Liver (tissue), 9 donors: ENCODE results near the gene AKT2. TPM values are rescaled to one million over a fixed set of nuclear protein-coding genes. Genes with fewer than 3 reads are reported as not detected.

Source experiments
- DNase-seq: peaks from one replicate; pipeline ENCODE4 v3.0.0-alpha.2; 2017; ENCODE audit warnings: low spot score
- H3K27ac ChIP-seq, 2 donors: one replicate each; pipeline ENCODE4 v1.7.0; 2013; ENCODE audit warnings: inconsistent platforms in 2 of 2, low read length in 2 of 2, control low read depth in 1 of 2, low read depth in 1 of 2, mild to moderate bottlenecking in 1 of 2
- H3K27me3 ChIP-seq, 4 donors: one replicate each; pipeline versions ENCODE4 v1.6.1 to v1.7.0; 2013; ENCODE audit warnings: low read length in 3 of 4, inconsistent platforms in 1 of 4, mild to moderate bottlenecking in 1 of 4, moderate library complexity in 1 of 4; ENCODE audit not compliant: control insufficient read depth in 4 of 4, insufficient read depth in 4 of 4
- H3K36me3 ChIP-seq, 4 donors: one replicate each; pipeline versions ENCODE4 v1.6.1 to v1.7.0; 2013; ENCODE audit warnings: low read length in 3 of 4, mild to moderate bottlenecking in 3 of 4, low read depth in 1 of 4, moderate library complexity in 1 of 4; ENCODE audit not compliant: control insufficient read depth in 4 of 4, insufficient read depth in 3 of 4
- H3K4me1 ChIP-seq, 4 donors: one replicate each; pipeline versions ENCODE4 v1.6.1 to v1.7.0; 2013; ENCODE audit warnings: low read length in 3 of 4, mild to moderate bottlenecking in 3 of 4, moderate library complexity in 1 of 4; ENCODE audit not compliant: control insufficient read depth in 4 of 4, insufficient read depth in 4 of 4
- H3K4me3 ChIP-seq, 3 donors: one replicate each; pipeline versions ENCODE4 v1.6.1 to v1.7.0; 2013; ENCODE audit warnings: low read length in 3 of 3, control low read depth in 1 of 3, low read depth in 1 of 3, mild to moderate bottlenecking in 1 of 3
- H3K9ac ChIP-seq, 2 donors: one replicate each; pipeline ENCODE4 v1.7.0; 2013; ENCODE audit warnings: low read length in 2 of 2, mild to moderate bottlenecking in 2 of 2, moderate library complexity in 2 of 2, control low read depth in 1 of 2, low read depth in 1 of 2
- H3K9me3 ChIP-seq, 4 donors: one replicate each; pipeline versions ENCODE4 v1.6.1 to v1.7.0; 2013; ENCODE audit warnings: low read length in 3 of 4; ENCODE audit not compliant: control insufficient read depth in 4 of 4
- ATF3 ChIP-seq: IDR thresholded peaks from 2 replicates; pipeline ENCODE4 v1.6.1; 2016; ENCODE audit warnings: antibody characterized with exemption
- CTCF ChIP-seq: fragments of 150-350 bp; IDR thresholded peaks from 2 replicates; pipeline ENCODE4 v1.5.1; 2017; ENCODE audit warnings: improper control_type of control experiment, low read depth, low read length; ENCODE audit not compliant: missing input control
- EGR1 ChIP-seq, 2 donors: IDR thresholded peaks; 2 replicates each; pipeline ENCODE4 v1.6.1; 2016 to 2018; ENCODE audit warnings: antibody characterized with exemption in 2 of 2, low read depth in 2 of 2
- FOXA1 ChIP-seq: IDR thresholded peaks from 2 replicates; pipeline ENCODE4 v1.6.1; 2016; ENCODE audit warnings: antibody characterized with exemption
- FOXA2 ChIP-seq: IDR thresholded peaks from 2 replicates; pipeline ENCODE4 v1.6.1; 2016; ENCODE audit warnings: antibody characterized with exemption
- GABPA ChIP-seq, 2 donors: IDR thresholded peaks in 1 of 2; conservative IDR thresholded peaks in 1 of 2; 2 replicates each; pipeline ENCODE4 v1.6.1; 2016; ENCODE audit warnings: antibody characterized with exemption in 2 of 2, mild to moderate bottlenecking in 1 of 2, moderate library complexity in 1 of 2
- HNF4G ChIP-seq: IDR thresholded peaks from 2 replicates; pipeline ENCODE4 v1.6.1; 2016; ENCODE audit warnings: antibody characterized with exemption
- JUND ChIP-seq, 2 donors: IDR thresholded peaks; 2 replicates each; pipeline ENCODE4 v1.6.1; 2016; ENCODE audit warnings: antibody characterized with exemption in 2 of 2
- RAD21 ChIP-seq, 2 donors: IDR thresholded peaks; 2 replicates each; pipeline ENCODE4 v1.6.1; 2016; ENCODE audit warnings: antibody characterized with exemption in 2 of 2, mild to moderate bottlenecking in 2 of 2
- RXRA ChIP-seq, 2 donors: IDR thresholded peaks; 2 replicates each; pipeline ENCODE4 v1.6.1; 2017 to 2018; ENCODE audit warnings: antibody characterized with exemption in 2 of 2, mild to moderate bottlenecking in 1 of 2
- TAF1 ChIP-seq: conservative IDR thresholded peaks from 2 replicates; pipeline ENCODE4 v1.6.1; 2016; ENCODE audit warnings: antibody characterized with exemption, mild to moderate bottlenecking
- YY1 ChIP-seq: IDR thresholded peaks from 2 replicates; pipeline ENCODE4 v1.6.1; 2016; ENCODE audit warnings: antibody characterized with exemption, mild to moderate bottlenecking
- ZBTB33 ChIP-seq: IDR thresholded peaks from 2 replicates; pipeline ENCODE4 v1.6.1; 2016; ENCODE audit warnings: antibody characterized with exemption
- WGBS: extraction: QIAGEN DNeasy Blood & Tissue Kit; methylation state at CpG from one replicate; pipeline ENCODE4 v1.1.7; 2013; 5-methylcytosine and 5-hydroxymethylcytosine counted together
- polyA plus RNA-seq, 2 donors: library from polyadenylated mRNA; stranded (reverse) in 1 of 2; unstranded in 1 of 2; fragments of 200-250 nt in 1 of 2; fragments of >200 nt in 1 of 2; fragmentation: Nextera tagmentation in 1 of 2; extraction: Ambion mirVana in 1 of 2; gene quantifications; one replicate each; pipeline versions ENCODE4 v1.2.1 to v1.2.3, GENCODE V29; 2013 to 2015
- total RNA-seq, 2 donors: library from RNA; depleted of rRNA; stranded (reverse); fragments of >200 nt; gene quantifications; one replicate each; pipeline ENCODE4 v1.2.3, GENCODE V29; 2014
- donor health status: healthy.
- donor health status: healthy.
- donor health status: healthy.
- donor health status: healthy.
- donor health status: healthy.

Gene AKT2
- total and polyA plus RNA-seq, 4 donors = 23.2 to 110 (median 60.4) TPM

GRCh38 chr19:40314656-40315055, 29.5 kb upstream of the AKT2 start:
- TF ChIP-seq TAF1 (no peak), ATF3 (no peak), RAD21 (IDR thresholded peaks at IDR 0.05) (no peak), ZBTB33 (no peak), FOXA2 (no peak), YY1 (no peak), FOXA1 (no peak), HNF4G (no peak), CTCF (no peak), RXRA (IDR thresholded peaks at IDR 0.05) (no peak), JUND (IDR thresholded peaks at IDR 0.05) (no peak)
- H3K27ac ChIP-seq = no peak overlapping the region
- H3K4me3 ChIP-seq = no peak overlapping the region
- H3K9ac ChIP-seq = no peak overlapping the region
- no peak for DNase-seq
- H3K27me3 ChIP-seq = no peaks in the 10 kb centered on the region
- peaks cover 0 to 3% (median 0%) of the 10 kb centered on the region in 4 donors for H3K36me3 ChIP-seq
- no peaks in the 10 kb centered on the region for H3K9me3 ChIP-seq
- H3K4me1 ChIP-seq = no peaks in the 10 kb centered on the region
- WGBS = 86% methylated on average over 2 of the region's 2 CpGs

- TF ChIP-seq ATF3 (no peak), CTCF (no peak), GABPA (IDR thresholded peaks at IDR 0.05 in 1 of 2, conservative IDR thresholded peaks at IDR 0.05 in 1 of 2) (no peak), EGR1 (IDR thresholded peaks at IDR 0.05; ENCODE audit: low read depth in 2 of 2) (no peak), FOXA1 (no peak), FOXA2 (no peak), RXRA (IDR thresholded peaks at IDR 0.05) (no peak)
- no peaks in the 10 kb centered on the region for H3K27me3 ChIP-seq
- no peaks in the 10 kb centered on the region for H3K4me1 ChIP-seq
- H3K27ac ChIP-seq = no peak overlapping the region
- no peak overlapping the region for H3K9ac ChIP-seq
- H3K4me3 ChIP-seq = no peak overlapping the region
- no peak for DNase-seq
- no peaks in the 10 kb centered on the region for H3K9me3 ChIP-seq
- H3K36me3 ChIP-seq = peaks cover 0 to 3% (median 0%) of the 10 kb centered on the region in 4 donors
- WGBS = 93% methylated on average over 9 of the region's 9 CpGs
These were observed 28.3 kb upstream of the AKT2 start for GRCh38 chr19:40313229-40313983.
